ENCODE data around the gene COL8A2.

Gene COL8A2

DNA sequence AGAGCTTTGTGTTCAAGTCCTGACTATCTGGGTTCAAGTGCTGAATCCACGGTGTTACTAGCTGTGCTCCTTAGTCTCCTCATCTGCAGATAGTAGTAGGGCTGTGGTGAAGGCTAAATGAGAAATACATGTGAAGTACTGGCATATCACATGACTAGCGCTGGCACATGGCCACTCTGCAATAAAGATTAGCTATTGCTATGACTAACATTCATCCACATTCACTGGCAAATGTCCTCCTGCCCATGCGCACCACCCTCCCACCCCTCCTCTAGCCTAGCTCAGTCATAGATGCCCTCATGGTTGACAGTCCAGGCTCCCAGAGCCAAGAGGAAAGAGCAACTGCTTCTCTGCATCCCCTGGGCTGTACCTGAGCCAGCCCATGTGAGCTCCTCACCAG, 8.5 kb upstream of the COL8A2 start (continued):
- TF ChIP-seq ZFP37 (tag by site-specific recombination; IDR thresholded peaks at IDR 0.05), result no peak
- TF ChIP-seq ZNF37A (tag by site-specific recombination; IDR thresholded peaks at IDR 0.05), result no peak
- no peak for TF ChIP-seq ZNF423 (tag by site-specific recombination; IDR thresholded peaks at IDR 0.05)
- no peak for TF ChIP-seq SCRT1 (tag by site-specific recombination; IDR thresholded peaks at IDR 0.05; ENCODE audit: borderline replicate concordance)
- 0 out of 2 replicates have a peak, but pooled peaks have one; percentile 30 for TF ChIP-seq KLF8 (tag by site-specific recombination; IDR thresholded peaks at IDR 0.05)
- no peak for TF ChIP-seq OVOL3 (tag by site-specific recombination; IDR thresholded peaks at IDR 0.05)
- no peak for TF ChIP-seq ZNF426 (tag by site-specific recombination; IDR thresholded peaks at IDR 0.05)

DNA sequence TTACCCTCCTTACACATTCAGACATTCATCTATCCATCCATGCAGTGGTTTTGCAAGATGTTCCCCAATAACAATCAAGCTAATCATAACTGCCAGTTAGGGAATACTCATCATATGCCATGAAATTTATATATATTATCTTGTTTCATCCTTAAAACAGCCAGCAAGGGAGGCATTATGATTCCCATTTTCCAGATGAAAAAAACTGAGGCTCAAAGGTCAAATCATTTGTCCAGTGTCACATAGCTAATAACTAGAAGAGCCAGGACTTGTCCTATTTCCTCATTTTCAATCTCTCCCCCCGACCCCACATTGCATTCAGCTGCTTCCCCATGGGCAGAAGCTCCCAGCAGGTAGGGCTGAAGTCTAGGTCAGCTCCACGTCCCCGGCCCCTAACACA, 7.0 kb upstream of the COL8A2 start:
- no peak for TF ChIP-seq YY1 (tag by site-specific recombination; IDR thresholded peaks at IDR 0.05)
- no peak for TF ChIP-seq ZNF433 (tag by site-specific recombination; IDR thresholded peaks at IDR 0.05; ENCODE audit: low read depth)
- TF ChIP-seq ZBTB8A (tag by site-specific recombination; IDR thresholded peaks at IDR 0.05), result no peak
- no peak for TF ChIP-seq ZNF501 (tag by site-specific recombination; IDR thresholded peaks at IDR 0.05)
- no peak for TF ChIP-seq ZNF174 (tag by site-specific recombination; IDR thresholded peaks at IDR 0.05)
- no peak for TF ChIP-seq MEIS1 (CRISPR knock-in tag; IDR thresholded peaks at IDR 0.05; ENCODE audit: borderline replicate concordance)
- TF ChIP-seq SETDB1 (IDR thresholded peaks at IDR 0.05; ENCODE audit: insufficient read length, low read length), result no peak
- H3K36me3 ChIP-seq (ENCODE audit: control insufficient read depth in 2 of 2, insufficient read depth in 1 of 2, low read length in 2 of 2), result peaks cover 0 to 13% of the 10 kb centered on the region in 2 experiments; a peak in 1 of 3 replicates
- H3K27ac ChIP-seq (ENCODE audit: extremely low read depth, low read depth, low read length), result no peak overlapping the region
- ChIA-PET POLR2A (interaction anchor here (1.6 kb wide), 1 partner anchor 17 kb away, joined by 3 read pairs; the partner anchor contains the start of gene TRAPPC3), CTCF (interaction anchor here (0.6 to 7.2 kb wide), 8 partner anchors 8 to 56 kb away, joined by 3 to 156 read pairs (median 4); partner anchors contain the start of gene TRAPPC3)
- H3K4me1 ChIP-seq (ENCODE audit: control insufficient read depth, insufficient read depth, low read length), result no peaks in the 10 kb centered on the region
- H3K4me3 ChIP-seq (ENCODE audit: low read depth, low read length), result no peak overlapping the region
- no peaks in the 10 kb centered on the region for H3K9me3 ChIP-seq (ENCODE audit: control insufficient read depth, insufficient read depth, low read depth, low read length)

DNA sequence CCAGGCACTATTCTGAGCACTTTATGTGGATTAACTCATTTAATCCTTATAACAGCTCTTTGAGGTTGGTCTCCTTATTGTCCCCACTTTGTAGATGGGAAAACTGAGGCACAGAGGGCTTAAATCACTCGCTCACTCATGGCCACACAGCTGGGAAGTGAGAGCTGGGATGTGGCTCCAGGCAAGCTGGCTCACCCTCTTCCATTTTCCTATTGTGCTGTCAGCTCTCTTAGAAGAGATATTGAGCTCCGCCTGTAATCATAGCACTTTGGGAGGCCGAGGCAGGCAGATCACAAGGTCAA, 3.8 kb upstream of the COL8A2 start:
- ChIA-PET POLR2A (no interaction called here), CTCF (interaction anchor here (0.7 to 1.8 kb wide), 4 partner anchors 16 to 59 kb away, joined by 3 to 6 read pairs (median 5); no protein-coding TSS in a partner anchor)
- no peak for TF ChIP-seq ZNF324 (tag by site-specific recombination; IDR thresholded peaks at IDR 0.05)
- no peak for TF ChIP-seq ZNF560 (tag by site-specific recombination; IDR thresholded peaks at IDR 0.05; ENCODE audit: borderline replicate concordance)
- no peak for TF ChIP-seq ZNF404 (tag by site-specific recombination; IDR thresholded peaks at IDR 0.05)
- no peak for TF ChIP-seq ZNF792 (tag by site-specific recombination; IDR thresholded peaks at IDR 0.05)
- no peak for TF ChIP-seq ZNF266 (tag by site-specific recombination; IDR thresholded peaks at IDR 0.05; ENCODE audit: low read depth)
- no peak for TF ChIP-seq WT1 (tag by site-specific recombination; IDR thresholded peaks at IDR 0.05)
- TF ChIP-seq PRDM1 (tag by site-specific recombination; IDR thresholded peaks at IDR 0.05), result no peak
- TF ChIP-seq, protein P1, sequence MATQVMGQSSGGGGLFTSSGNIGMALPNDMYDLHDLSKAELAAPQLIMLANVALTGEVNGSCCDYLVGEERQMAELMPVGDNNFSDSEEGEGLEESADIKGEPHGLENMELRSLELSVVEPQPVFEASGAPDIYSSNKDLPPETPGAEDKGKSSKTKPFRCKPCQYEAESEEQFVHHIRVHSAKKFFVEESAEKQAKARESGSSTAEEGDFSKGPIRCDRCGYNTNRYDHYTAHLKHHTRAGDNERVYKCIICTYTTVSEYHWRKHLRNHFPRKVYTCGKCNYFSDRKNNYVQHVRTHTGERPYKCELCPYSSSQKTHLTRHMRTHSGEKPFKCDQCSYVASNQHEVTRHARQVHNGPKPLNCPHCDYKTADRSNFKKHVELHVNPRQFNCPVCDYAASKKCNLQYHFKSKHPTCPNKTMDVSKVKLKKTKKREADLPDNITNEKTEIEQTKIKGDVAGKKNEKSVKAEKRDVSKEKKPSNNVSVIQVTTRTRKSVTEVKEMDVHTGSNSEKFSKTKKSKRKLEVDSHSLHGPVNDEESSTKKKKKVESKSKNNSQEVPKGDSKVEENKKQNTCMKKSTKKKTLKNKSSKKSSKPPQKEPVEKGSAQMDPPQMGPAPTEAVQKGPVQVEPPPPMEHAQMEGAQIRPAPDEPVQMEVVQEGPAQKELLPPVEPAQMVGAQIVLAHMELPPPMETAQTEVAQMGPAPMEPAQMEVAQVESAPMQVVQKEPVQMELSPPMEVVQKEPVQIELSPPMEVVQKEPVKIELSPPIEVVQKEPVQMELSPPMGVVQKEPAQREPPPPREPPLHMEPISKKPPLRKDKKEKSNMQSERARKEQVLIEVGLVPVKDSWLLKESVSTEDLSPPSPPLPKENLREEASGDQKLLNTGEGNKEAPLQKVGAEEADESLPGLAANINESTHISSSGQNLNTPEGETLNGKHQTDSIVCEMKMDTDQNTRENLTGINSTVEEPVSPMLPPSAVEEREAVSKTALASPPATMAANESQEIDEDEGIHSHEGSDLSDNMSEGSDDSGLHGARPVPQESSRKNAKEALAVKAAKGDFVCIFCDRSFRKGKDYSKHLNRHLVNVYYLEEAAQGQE (tag by site-specific recombination; IDR thresholded peaks at IDR 0.05), result no peak
- TF ChIP-seq PBX3 (CRISPR knock-in tag; IDR thresholded peaks at IDR 0.05), result no peak
- no peak for TF ChIP-seq ZNF837 (tag by site-specific recombination; IDR thresholded peaks at IDR 0.05)
- TF ChIP-seq GLI4 (tag by site-specific recombination; IDR thresholded peaks at IDR 0.05), result no peak
- TF ChIP-seq GLIS2 (tag by site-specific recombination; IDR thresholded peaks at IDR 0.05), result no peak
- TF ChIP-seq ZNF121 (tag by site-specific recombination; IDR thresholded peaks at IDR 0.05), result no peak
- TF ChIP-seq, protein P2, sequence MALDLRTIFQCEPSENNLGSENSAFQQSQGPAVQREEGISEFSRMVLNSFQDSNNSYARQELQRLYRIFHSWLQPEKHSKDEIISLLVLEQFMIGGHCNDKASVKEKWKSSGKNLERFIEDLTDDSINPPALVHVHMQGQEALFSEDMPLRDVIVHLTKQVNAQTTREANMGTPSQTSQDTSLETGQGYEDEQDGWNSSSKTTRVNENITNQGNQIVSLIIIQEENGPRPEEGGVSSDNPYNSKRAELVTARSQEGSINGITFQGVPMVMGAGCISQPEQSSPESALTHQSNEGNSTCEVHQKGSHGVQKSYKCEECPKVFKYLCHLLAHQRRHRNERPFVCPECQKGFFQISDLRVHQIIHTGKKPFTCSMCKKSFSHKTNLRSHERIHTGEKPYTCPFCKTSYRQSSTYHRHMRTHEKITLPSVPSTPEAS (tag by site-specific recombination; IDR thresholded peaks at IDR 0.05), result no peak
- TF ChIP-seq CTCF (tag by site-specific recombination; IDR thresholded peaks at IDR 0.05), result no peak
- TF ChIP-seq ZNF654 (tag by site-specific recombination; IDR thresholded peaks at IDR 0.05; ENCODE audit: low read depth), result no peak

More for the DNA sequence above, 3.8 kb upstream of the COL8A2 start:
- Histone ChIP-seq H3K9me3 (ENCODE audit: control insufficient read depth, insufficient read depth, low read depth, low read length) (no peaks in the 10 kb centered on the region), H3K4me3 (ENCODE audit: low read depth, low read length) (no peak overlapping the region), H3K4me1 (ENCODE audit: control insufficient read depth, insufficient read depth, low read length) (no peaks in the 10 kb centered on the region), H3K27ac (ENCODE audit: extremely low read depth, low read depth, low read length) (no peak overlapping the region), H3K36me3 (ENCODE audit: control insufficient read depth in 2 of 2, insufficient read depth in 1 of 2, low read length in 2 of 2) (no peaks in the 10 kb centered on the region)
